Measurements from ENCODE around the gene MYL12A.
"Not testable (repeated sequence)": the region's sequence is repeated elsewhere in the genome, so short reads cannot be mapped to it uniquely, and the experiment has no call there.

The MYL12A gene

DNA sequence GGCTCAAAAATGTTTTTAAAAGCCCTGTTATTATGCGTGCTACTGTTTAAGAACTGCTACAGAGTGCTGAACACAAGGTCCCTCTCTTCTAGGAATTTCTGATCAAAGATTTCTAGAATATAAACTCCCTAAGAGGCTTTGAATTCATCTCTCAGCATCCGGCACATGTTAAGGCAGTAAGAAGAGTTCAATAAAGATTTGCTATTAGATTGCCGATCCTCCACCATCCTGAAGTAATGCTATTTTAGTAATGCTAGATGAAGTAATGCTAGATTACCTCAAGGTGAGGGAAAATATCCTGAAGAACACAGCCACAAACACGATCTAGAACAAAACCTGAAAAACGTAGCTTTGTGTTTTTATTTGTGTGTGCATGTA is 13.4 kb downstream of the MYL12A start:
- Mint-ChIP-seq H3K4me1 (peaks cover 83% of the 10 kb centered on the region), H3K9me3 (no peaks in the 10 kb centered on the region), H3K4me3 (peak overlapping the region; percentile 86), H3K27me3 (no peaks in the 10 kb centered on the region), H3K27ac (peak overlapping the region; percentile 97), H3K36me3 (peaks cover 20% of the 10 kb centered on the region)
- ATAC-seq = no peak

DNA sequence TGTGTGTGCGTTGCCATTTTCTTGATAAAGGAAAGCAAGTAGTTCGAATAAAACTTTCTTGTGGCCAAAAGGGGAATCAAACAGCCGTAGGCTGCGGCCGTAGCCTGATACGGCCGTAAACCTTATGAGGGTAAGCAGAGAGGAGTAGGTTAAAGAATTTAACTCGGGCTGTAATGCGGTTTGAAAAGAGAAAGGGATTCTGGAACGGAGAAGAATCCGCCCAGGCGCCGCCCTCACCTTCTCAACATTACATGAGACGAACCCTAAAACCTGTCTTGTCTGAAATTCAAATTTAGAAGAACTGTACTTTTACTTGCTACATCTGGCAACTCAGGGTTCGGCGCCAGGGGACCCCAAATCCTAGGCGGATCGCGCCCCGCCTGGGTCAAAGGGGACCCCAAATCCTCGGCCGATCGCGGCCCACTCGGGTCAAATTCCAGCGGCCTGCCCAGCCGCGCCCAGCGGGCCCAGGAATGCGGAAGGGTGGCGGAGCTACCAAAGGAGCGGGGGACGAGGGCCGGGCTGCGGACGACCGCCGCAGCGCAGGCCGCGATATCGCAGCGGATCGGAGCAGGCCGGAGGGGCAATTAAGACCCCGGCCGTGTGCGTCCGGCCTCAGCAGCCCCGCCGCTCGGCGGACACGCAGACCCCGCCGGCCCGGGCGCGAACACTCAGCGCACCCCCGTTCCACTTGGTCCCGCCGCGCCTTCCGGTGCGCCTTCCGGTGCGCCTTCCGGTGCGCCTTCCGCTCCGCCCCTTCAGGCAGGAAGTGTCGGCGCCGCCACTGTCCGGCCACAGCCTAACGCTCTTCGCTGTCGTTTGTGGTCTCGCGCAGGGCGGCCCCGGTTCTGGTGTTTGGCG is 14.0 kb downstream of the MYL12A start, which contains the start of gene MYL12B:
TSS of gene MYL12B (plus strand) at position 761 of the 861 bp plus-strand sequence. CDS start 10,766 bp downstream, outside the sequence.
- Mint-ChIP-seq H3K36me3 (peaks cover 14% of the 10 kb centered on the region), H3K4me3 (peak within 1 kb of the TSS; percentile 86), H3K27ac (peak within 1 kb of the TSS; percentile 97), H3K27me3 (no peaks in the 10 kb centered on the region), H3K9me3 (no peaks in the 10 kb centered on the region), H3K4me1 (peaks cover 83% of the 10 kb centered on the region)
- peak; percentile 90 for ATAC-seq

DNA sequence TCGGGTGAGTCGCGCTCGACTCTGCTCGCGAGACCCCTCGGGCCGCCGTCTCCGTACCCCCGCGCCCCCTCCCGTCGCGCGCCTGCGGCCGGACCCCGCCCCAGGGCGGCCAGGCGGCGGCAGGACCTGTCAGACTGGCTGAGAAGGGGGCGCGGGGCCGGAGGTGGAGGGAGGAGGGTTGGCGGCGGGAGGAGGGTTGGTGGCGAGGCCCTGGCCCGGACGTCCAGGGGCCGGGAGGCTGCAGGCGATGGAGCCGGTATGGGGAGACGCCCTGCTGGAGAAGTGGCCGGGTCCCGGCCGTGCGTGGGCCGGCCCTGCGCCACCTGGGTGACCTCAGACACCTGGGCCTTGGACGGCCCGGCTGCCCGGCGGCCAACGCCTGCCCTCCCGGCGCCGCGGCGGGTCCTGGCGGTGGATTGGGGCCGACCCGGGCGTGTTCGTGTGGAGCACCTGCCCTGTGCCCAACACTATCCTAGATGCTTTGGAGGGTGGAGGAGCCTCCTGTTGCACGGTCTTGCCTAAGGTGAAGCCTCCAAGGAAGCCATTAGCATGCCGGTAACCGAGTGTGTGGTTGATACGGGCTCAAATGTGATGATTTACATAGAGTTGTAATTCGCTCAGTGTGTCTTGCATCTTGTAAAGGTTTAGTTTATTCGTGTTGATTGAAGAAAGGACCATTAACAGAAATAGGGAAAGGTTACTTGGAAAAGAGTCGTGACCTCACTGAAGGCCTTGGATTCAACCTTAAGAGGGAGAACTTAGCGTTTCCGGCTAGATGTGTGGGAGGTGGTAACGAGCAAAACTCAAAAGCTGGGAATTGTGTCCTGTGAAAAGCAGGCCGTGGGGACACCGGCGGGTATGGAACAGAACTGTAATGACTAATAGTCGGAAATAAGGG is 14.9 kb downstream of the MYL12A start:
- peaks cover 11% of the 10 kb centered on the region for H3K36me3 Mint-ChIP-seq
- H3K27me3 Mint-ChIP-seq = no peaks in the 10 kb centered on the region
- no peaks in the 10 kb centered on the region for H3K9me3 Mint-ChIP-seq
- peak overlapping the region; percentile 97 for H3K27ac Mint-ChIP-seq
- H3K4me3 Mint-ChIP-seq = peak overlapping the region; percentile 86
- peak; percentile 64 for ATAC-seq
- peaks cover 82% of the 10 kb centered on the region for H3K4me1 Mint-ChIP-seq

DNA sequence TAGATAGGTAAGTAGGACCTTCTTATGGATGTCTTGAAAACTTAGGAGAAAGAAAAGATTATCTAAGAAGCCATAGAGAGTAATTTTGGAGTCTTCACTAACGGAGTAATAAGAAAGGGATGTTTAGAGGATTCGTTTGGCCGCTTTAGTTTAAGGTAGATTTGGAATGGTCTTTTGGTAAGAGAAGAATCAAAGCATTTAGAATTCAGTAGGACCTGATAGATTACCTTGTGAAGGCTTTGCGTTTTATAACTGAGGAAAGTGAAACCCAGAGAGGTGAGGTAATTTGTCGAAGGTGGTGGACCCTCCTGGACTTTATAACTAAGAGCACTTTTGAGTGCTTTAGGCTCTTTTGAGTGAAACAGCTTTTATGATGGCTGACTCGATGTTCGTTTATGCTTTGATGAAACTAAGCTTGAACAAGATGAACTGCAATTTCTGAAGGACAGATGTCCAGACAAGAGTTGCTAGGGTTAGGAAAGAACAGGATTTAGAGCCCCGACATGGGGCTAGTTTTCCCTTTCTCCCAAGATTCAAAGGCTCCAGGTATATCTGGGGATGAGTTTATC is 15.6 kb downstream of the MYL12A start:
- no peaks in the 10 kb centered on the region for H3K9me3 Mint-ChIP-seq
- peak overlapping the region; percentile 97 for H3K27ac Mint-ChIP-seq
- H3K4me1 Mint-ChIP-seq = peaks cover 79% of the 10 kb centered on the region
- H3K27me3 Mint-ChIP-seq = no peaks in the 10 kb centered on the region
- H3K36me3 Mint-ChIP-seq = peaks cover 4% of the 10 kb centered on the region
- no peak for ATAC-seq
- H3K4me3 Mint-ChIP-seq = peak overlapping the region; percentile 86

DNA sequence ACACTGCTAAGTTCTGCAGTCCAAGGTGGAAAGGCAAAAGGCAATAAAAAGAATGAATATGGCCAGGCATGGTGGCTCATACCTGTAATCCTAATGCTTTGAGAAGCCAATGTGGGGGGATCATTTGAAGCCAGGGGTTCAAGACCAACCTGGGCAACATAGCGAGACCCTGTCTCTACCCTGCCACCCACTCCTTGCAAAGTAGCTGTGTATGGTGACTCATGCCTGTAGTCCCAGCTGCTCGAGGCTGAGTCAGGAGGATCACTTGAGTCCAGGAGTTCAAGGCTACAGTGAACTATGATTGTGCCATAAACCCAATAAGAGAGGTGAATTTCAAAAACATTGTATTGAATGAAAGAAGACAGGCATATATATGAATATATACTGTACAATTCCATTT is 16.8 kb downstream of the MYL12A start:
- Mint-ChIP-seq H3K4me3 (no peak overlapping the region), H3K36me3 (no peaks in the 10 kb centered on the region), H3K4me1 (peaks cover 83% of the 10 kb centered on the region), H3K27me3 (no peaks in the 10 kb centered on the region), H3K9me3 (no peaks in the 10 kb centered on the region), H3K27ac (no peak overlapping the region)
- ATAC-seq = no peak

DNA sequence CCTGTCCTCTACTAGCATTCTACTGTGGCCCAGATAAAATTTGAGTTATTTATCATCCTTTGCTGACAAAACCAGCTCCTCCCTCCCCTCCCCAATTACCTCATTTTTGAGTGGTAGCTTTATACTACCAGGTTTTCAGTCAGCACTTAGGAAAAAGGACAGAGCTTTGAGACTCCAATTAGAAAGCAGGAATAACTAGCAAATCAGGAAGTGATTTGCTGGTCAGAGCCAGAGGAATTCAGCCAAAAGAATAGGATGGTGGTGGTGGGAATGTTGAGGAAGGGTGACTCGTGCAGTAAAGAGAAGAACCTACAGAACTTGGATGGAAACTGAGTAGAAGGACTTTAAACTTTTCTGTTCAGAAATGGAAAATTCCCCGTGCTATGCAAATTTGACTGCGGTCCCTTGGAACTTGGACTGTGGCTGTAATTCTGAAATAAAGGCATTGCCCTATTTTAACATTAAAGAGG is 18.0 kb downstream of the MYL12A start:
- peak overlapping the region; percentile 70 for H3K27ac Mint-ChIP-seq
- peak overlapping the region; percentile 32 for H3K4me3 Mint-ChIP-seq
- peaks cover 80% of the 10 kb centered on the region for H3K4me1 Mint-ChIP-seq

DNA sequence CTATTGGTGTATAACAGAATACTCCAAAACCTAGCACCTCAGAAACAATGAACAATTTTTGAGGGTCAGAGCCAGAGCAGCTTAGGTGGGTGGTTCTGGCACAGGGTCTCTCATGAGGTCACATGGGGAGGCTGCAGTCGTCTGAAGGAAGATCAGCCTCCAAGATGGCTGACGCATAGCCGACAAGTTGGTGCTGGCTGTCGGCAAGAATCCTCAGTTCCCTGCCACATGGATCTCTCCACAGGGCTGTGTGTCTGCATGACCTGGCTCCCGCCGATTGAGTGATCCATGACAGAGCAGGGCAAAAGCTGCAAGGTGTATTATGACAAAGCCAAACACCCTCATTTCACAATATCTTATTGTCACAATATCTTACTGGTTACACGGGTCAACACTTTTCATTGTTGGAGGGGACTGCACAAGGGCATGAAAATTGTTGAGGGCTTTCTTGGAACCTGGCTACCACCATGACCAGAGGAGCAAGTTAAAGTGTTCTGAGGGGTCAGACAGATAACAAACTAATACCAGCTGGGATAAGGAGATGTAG is 18.5 kb downstream of the MYL12A start:
- no peak for ATAC-seq
- Mint-ChIP-seq H3K27ac (peak overlapping the region; percentile 70), H3K36me3 (no peaks in the 10 kb centered on the region), H3K4me3 (no peak overlapping the region), H3K9me3 (no peaks in the 10 kb centered on the region), H3K4me1 (peaks cover 79% of the 10 kb centered on the region), H3K27me3 (no peaks in the 10 kb centered on the region)

More for the DNA sequence above, 18.0 kb downstream of the MYL12A start:
- Mint-ChIP-seq H3K36me3 (no peaks in the 10 kb centered on the region), H3K27me3 (no peaks in the 10 kb centered on the region), H3K9me3 (no peaks in the 10 kb centered on the region)
- ATAC-seq = no peak

DNA sequence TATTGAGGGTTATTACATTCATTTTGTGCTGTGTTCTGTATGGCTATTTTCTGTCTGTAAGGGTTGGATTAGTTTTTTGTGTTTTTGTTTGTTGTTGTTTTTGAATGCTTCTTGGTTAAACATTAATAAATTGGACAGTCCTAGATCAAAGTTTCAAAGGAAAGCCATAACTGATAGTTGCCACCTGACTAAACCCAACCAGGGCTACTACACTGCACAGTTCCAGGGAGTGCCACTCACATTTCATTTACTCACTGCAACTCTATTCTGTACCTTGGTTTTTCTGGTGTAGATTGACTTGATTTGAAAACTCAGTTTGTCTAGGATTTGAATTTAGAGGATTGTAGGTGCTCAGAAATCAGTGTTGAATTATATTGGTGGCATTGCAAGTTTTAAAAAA is 20.7 kb downstream of the MYL12A start:
- no peaks in the 10 kb centered on the region for H3K27me3 Mint-ChIP-seq
- peaks cover 13% of the 10 kb centered on the region for H3K36me3 Mint-ChIP-seq
- H3K4me3 Mint-ChIP-seq = no peak overlapping the region
- no peak for ATAC-seq
- H3K4me1 Mint-ChIP-seq = peaks cover 85% of the 10 kb centered on the region
- no peaks in the 10 kb centered on the region for H3K9me3 Mint-ChIP-seq
- H3K27ac Mint-ChIP-seq = peak overlapping the region; percentile 40

DNA sequence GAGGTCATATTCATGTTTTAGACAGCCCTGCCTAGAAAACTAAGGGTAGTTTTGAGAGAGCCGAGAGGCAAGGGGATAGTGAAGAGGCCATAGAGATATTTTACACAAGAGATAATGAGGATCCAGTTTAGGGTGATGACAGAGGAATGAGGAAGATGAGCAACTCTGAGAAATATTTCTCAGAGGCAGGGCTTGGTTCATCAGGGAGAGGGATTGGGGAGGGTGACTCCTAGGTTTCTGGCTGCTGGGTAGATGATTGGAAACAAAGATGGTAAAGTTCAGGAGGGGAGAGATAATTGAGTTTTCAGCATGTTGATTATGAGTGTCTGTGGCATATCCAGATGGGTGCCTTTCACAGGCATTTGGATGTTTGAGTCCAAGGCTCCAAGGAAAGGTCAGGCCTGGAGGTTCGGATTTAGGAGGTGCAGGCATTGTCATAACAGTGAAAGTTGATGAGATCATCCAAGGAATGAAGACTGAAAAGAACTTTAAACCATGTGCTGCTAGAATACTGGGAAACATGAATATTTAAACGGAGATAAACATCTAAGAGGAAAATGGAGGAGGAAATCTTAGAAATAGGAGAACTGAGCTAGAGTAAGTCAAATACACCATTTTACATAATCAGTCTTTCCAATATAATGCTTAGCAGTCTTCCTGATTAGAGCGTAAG is 21.8 kb downstream of the MYL12A start:
- H3K27me3 Mint-ChIP-seq = no peaks in the 10 kb centered on the region
- ATAC-seq = no peak
- no peaks in the 10 kb centered on the region for H3K9me3 Mint-ChIP-seq
- peaks cover 75% of the 10 kb centered on the region for H3K4me1 Mint-ChIP-seq
- H3K27ac Mint-ChIP-seq = peak overlapping the region; percentile 40
- no peak overlapping the region for H3K4me3 Mint-ChIP-seq
- peaks cover 23% of the 10 kb centered on the region for H3K36me3 Mint-ChIP-seq

DNA sequence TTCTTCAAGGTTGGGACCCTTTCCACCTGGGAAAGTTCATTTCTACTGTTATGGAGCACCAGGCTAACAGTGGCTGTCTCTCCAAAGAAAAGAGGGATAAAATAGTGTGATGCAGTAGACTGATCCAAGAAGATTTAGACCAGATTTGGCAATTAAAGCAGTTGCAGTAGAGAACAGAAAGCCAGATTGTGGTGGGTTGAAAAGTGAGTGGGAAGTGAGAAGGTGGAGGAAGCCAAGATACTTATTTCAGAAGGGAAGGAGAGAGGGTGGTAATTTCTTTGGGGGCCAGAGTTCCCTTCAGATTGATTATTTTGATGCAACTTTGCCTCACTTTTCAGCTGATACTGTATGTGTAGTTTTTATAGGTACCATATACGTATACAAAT is 22.3 kb downstream of the MYL12A start:
- ATAC-seq = no peak
- Mint-ChIP-seq H3K4me1 (peaks cover 70% of the 10 kb centered on the region), H3K4me3 (peak overlapping the region; percentile 4), H3K36me3 (peaks cover 26% of the 10 kb centered on the region), H3K27me3 (no peaks in the 10 kb centered on the region), H3K27ac (peak overlapping the region; percentile 40), H3K9me3 (no peaks in the 10 kb centered on the region)

DNA sequence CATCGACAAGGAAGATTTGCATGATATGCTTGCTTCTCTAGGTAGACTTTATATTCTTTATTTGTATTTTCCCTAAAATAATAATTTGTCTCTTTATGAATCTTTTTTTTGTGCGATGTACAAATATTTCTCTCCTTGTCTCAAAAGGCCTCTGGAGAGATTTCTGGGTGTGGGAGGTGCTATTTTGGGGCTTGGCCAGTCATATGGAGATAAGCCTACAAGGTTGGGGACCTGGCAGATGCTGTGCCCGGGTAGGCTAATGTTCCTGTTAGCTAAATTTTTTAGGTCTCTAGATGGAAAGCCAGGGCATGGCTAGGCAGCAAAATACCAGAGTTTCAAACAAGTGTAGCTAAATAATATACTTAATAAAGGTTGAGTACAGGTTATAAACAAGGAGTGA is 25.4 kb downstream of the MYL12A start:
- no peak overlapping the region for H3K4me3 Mint-ChIP-seq
- H3K36me3 Mint-ChIP-seq = peaks cover 39% of the 10 kb centered on the region
- H3K27ac Mint-ChIP-seq = peak overlapping the region; percentile 73
- peaks cover 52% of the 10 kb centered on the region for H3K4me1 Mint-ChIP-seq
- no peaks in the 10 kb centered on the region for H3K9me3 Mint-ChIP-seq
- ATAC-seq = no peak
- no peaks in the 10 kb centered on the region for H3K27me3 Mint-ChIP-seq

DNA sequence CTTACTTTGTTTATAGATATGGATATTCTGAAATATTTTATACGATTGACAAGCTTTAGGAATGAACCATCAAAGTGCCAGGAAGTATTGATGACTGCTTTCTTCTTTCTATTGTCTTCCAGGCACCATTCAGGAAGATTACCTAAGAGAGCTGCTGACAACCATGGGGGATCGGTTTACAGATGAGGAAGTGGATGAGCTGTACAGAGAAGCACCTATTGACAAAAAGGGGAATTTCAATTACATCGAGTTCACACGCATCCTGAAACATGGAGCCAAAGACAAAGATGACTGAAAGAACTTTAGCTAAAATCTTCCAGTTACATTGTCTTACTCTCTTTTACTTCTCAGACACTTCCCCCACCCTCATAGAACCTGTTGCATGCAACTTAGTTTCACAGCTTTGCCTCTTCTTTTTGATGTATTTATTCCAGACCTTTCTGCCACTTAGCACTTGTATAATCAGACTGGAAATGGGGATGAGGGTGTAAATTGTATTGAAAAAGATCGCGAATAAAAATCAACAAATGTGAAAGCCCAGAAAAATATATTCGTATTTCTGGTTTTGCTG is 30.1 kb downstream of the MYL12A start:
- peak; percentile 55 for ATAC-seq
- peak overlapping the region; percentile 71 for H3K27ac Mint-ChIP-seq
- H3K27me3 Mint-ChIP-seq, H3K9me3 Mint-ChIP-seq: not testable (repeated sequence)
- peaks cover 35% of the 10 kb centered on the region for H3K36me3 Mint-ChIP-seq
- peaks cover 44% of the 10 kb centered on the region for H3K4me1 Mint-ChIP-seq
- peak overlapping the region; percentile 7 for H3K4me3 Mint-ChIP-seq

DNA sequence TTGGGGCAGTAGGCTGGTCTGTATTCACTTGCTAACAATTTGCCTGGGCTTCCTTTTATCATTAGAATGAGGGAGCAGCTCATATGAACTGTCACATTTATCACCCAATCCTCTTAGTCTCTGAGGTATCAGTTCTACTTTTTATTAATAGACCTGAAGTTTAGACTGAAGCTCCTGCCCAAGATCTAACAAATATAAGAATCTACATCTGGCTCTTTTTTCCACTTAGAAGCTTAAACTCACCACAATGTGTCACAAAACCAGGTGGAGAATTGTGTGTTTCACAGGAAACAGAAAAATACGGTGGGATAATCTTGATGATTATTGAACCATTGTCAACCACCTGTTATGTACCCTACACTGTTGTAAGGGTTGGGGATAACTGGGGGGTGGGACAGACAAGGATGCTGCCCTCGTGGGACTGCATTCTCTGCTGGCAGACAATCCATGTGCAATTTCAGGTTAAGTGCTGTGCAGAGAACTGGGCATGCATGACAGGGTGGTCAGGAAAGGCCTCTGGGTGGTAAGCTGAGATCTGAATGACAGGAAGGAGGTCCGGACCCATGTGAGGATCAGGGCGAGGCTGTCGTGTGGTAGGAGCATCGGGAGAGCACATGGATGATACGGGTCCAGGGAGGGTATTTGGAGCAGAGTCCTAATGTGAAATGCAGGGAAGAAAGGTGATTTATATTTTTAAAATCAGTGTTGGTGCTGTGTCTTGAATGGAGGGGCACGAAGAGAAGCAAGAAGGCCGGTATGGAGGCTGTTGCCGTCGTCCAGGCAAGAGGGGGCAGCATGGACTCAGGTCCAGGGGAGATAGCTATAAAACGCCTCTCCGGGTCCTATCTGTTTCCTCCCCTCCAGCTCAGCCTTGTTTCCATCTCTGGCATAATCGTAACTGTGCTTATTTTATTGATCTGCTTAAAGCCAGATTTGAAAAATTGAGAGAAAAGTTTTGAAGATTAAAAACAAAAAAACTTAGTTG is 31.9 kb downstream of the MYL12A start:
- Mint-ChIP-seq H3K36me3 (peaks cover 19% of the 10 kb centered on the region), H3K9me3 (no peaks in the 10 kb centered on the region), H3K4me3 (peak overlapping the region; percentile 33), H3K27ac (peak overlapping the region; percentile 71), H3K27me3 (no peaks in the 10 kb centered on the region), H3K4me1 (peaks cover 37% of the 10 kb centered on the region)
- peak; percentile 86 for ATAC-seq

All from stimulated activated memory B cell treated with anti-CD40 and anti-IgM and Interleukin-4, amounts not matched to agents 10 μg/mL and 1 μg/mL and 100 μg/mL, for 72 hours (primary cell).